H1 (cell line): Measurements from ENCODE around the gene CRTC1. TPM values are rescaled to one million over a fixed set of nuclear protein-coding genes. Genes with fewer than 3 reads are reported as not detected.

Source experiments
- CTCF ChIA-PET: fragments of 300-600 bp; sonication (Branson Sonifier 250); formaldehyde crosslinking; loops from one replicate; lab custom pipeline; 2021; ENCODE audit not compliant: partially characterized antibody; lab: Charles Lee
- POLR2A ChIA-PET: fragments of 300-600 bp; sonication (Branson Sonifier 250); formaldehyde crosslinking; loops from one replicate; lab custom pipeline; 2021; ENCODE audit warnings: inconsistent platforms; ENCODE audit not compliant: partially characterized antibody; lab: Charles Lee
- DNase-seq, 2 experiments: peaks; one replicate each; pipeline versions ENCODE4 v3.0.0 to v3.0.0-alpha.2; 2010 to 2022; ENCODE audit warnings: low spot score in 2 of 2, low read depth in 1 of 2, mixed read lengths in 1 of 2
- FAIRE-seq: peaks from 2 replicates; lab custom pipeline; 2011; peaks lifted over from hg19 to GRCh38; lab: Jason Lieb, UNC
- H2AFZ ChIP-seq: 2 replicates; pipeline ENCODE4 v1.8.1; 2012; ENCODE audit warnings: low read length, inconsistent platforms
- H2AK5ac ChIP-seq: 2 replicates; pipeline ENCODE4 v1.6.1; 2013; ENCODE audit warnings: low read depth, low read length
- H2BK120ac ChIP-seq: replicated peaks from 2 replicates; pipeline ENCODE3; 2013; ENCODE audit warnings: low read depth, low read length, inconsistent platforms
- H2BK12ac ChIP-seq: 2 replicates; pipeline ENCODE4 v1.6.1; 2013; ENCODE audit warnings: low read depth, low read length
- H2BK15ac ChIP-seq: 2 replicates; pipeline ENCODE4 v1.6.1; 2013; ENCODE audit warnings: low read length
- H2BK20ac ChIP-seq: 2 replicates; pipeline ENCODE4 v1.6.1; 2013; ENCODE audit warnings: low read length
- H2BK5ac ChIP-seq: 2 replicates; pipeline ENCODE4 v1.6.1; 2013; ENCODE audit warnings: low read depth, low read length
- H3K14ac ChIP-seq: 2 replicates; pipeline ENCODE4 v1.6.1; 2013; ENCODE audit warnings: inconsistent platforms; ENCODE audit not compliant: insufficient read length
- H3K18ac ChIP-seq: 2 replicates; pipeline ENCODE4 v1.6.1; 2013; ENCODE audit warnings: low read length; ENCODE audit errors: extremely low read depth
- H3K23ac ChIP-seq: 2 replicates; pipeline ENCODE4 v1.6.1; 2013; ENCODE audit warnings: inconsistent platforms; ENCODE audit not compliant: insufficient read length
- H3K23me2 ChIP-seq: 2 replicates; pipeline ENCODE4 v1.6.1; 2013; ENCODE audit warnings: low read depth, low read length
- H3K27ac ChIP-seq: 2 replicates; pipeline ENCODE4 v1.6.1; 2011; ENCODE audit warnings: low read depth, low read length, inconsistent platforms
- H3K27me3 ChIP-seq, 4 experiments: replicated peaks in 1 of 4; 1 replicate in 1 of 4; 2 replicates in 3 of 4; pipeline versions ENCODE4 v1.6.1 to v1.8.1; 2011 to 2013; ENCODE audit warnings: low read length in 3 of 4, mild to moderate bottlenecking in 3 of 4, inconsistent platforms in 2 of 4, mixed read lengths in 2 of 4, moderate library complexity in 1 of 4; ENCODE audit not compliant: control insufficient read depth in 3 of 4, insufficient read depth in 3 of 4; ENCODE audit errors: extremely low read depth in 1 of 4
- H3K36me3 ChIP-seq, 4 experiments: 2 replicates each; pipeline versions ENCODE4 v1.6.1 to v1.8.1; 2011 to 2013; ENCODE audit warnings: mild to moderate bottlenecking in 4 of 4, low read length in 3 of 4, moderate library complexity in 2 of 4, control low read depth in 1 of 4, inconsistent platforms in 1 of 4; ENCODE audit not compliant: insufficient read depth in 4 of 4, control insufficient read depth in 2 of 4
- H3K4ac ChIP-seq: replicated peaks from 2 replicates; pipeline ENCODE3; 2013; ENCODE audit warnings: low read length, low read depth, mixed read lengths, inconsistent platforms; ENCODE audit not compliant: insufficient read length
- H3K4me1 ChIP-seq, 4 experiments: replicated peaks in 1 of 4; 1 replicate in 1 of 4; 2 replicates in 3 of 4; pipeline versions ENCODE4 v1.6.1 to v1.8.1; 2011 to 2013; ENCODE audit warnings: low read length in 3 of 4, inconsistent platforms in 2 of 4, mixed read lengths in 1 of 4; ENCODE audit not compliant: insufficient read depth in 4 of 4, control insufficient read depth in 3 of 4
- H3K4me2 ChIP-seq, 2 experiments: 2 replicates each; pipeline versions ENCODE4 v1.6.1 to v1.8.1; 2011 to 2013; ENCODE audit warnings: low read depth in 2 of 2, low read length in 2 of 2, control low read depth in 1 of 2, inconsistent platforms in 1 of 2, mild to moderate bottlenecking in 1 of 2; ENCODE audit not compliant: insufficient read depth in 1 of 2
- H3K4me3 ChIP-seq, 4 experiments: fragments of 200-600, 300-600 bp in 1 of 4; sonication (generic), shearing (Covaris generic), sonication (Bioruptor Twin) in 1 of 4; 2 replicates each; pipeline versions ENCODE4 v1.5.1 to v1.8.1; 2011 to 2016; ENCODE audit warnings: low read length in 4 of 4, low read depth in 3 of 4, control low read depth in 2 of 4, inconsistent platforms in 2 of 4, mild to moderate bottlenecking in 2 of 4, mixed read lengths in 1 of 4, moderate library complexity in 1 of 4; ENCODE audit not compliant: insufficient read depth in 2 of 4; ENCODE audit errors: extremely low read depth in 1 of 4
- H3K56ac ChIP-seq: replicated peaks from 2 replicates; pipeline ENCODE3; 2013; ENCODE audit warnings: low read depth, mild to moderate bottlenecking, mixed read lengths, low read length, inconsistent platforms; ENCODE audit not compliant: insufficient read length
- H3K79me1 ChIP-seq: 2 replicates; pipeline ENCODE4 v1.6.1; 2013; ENCODE audit warnings: low read depth, low read length, control low read depth
- H3K79me2 ChIP-seq, 2 experiments: 2 replicates each; pipeline versions ENCODE4 v1.6.1 to v1.8.1; 2012 to 2013; ENCODE audit warnings: low read length in 2 of 2, mild to moderate bottlenecking in 2 of 2, inconsistent platforms in 1 of 2; ENCODE audit not compliant: insufficient read depth in 2 of 2, control insufficient read depth in 1 of 2
- H3K9ac ChIP-seq, 4 experiments: replicated peaks in 1 of 4; 1 replicate in 1 of 4; 2 replicates in 3 of 4; pipeline versions ENCODE4 v1.6.1 to v1.8.1; 2011 to 2013; ENCODE audit warnings: low read depth in 3 of 4, low read length in 3 of 4, control low read depth in 2 of 4, mild to moderate bottlenecking in 2 of 4, moderate library complexity in 2 of 4, inconsistent platforms in 1 of 4; ENCODE audit errors: extremely low read depth in 1 of 4
- H3K9me3 ChIP-seq, 2 experiments: 2 replicates each; pipeline versions ENCODE4 v1.6.1 to v1.8.1; 2012 to 2013; ENCODE audit warnings: mild to moderate bottlenecking in 2 of 2, moderate library complexity in 2 of 2, control low read depth in 1 of 2, inconsistent platforms in 1 of 2, low read depth in 1 of 2, low read length in 1 of 2, mixed read lengths in 1 of 2; ENCODE audit not compliant: insufficient read depth in 2 of 2
- H4K20me1 ChIP-seq, 2 experiments: replicated peaks in 1 of 2; 2 replicates each; pipeline versions ENCODE3 to v1.8.1; 2011 to 2013; ENCODE audit warnings: inconsistent platforms in 2 of 2, low read length in 2 of 2, mild to moderate bottlenecking in 1 of 2; ENCODE audit not compliant: insufficient read depth in 2 of 2, control insufficient read depth in 1 of 2
- H4K5ac ChIP-seq: 2 replicates; pipeline ENCODE4 v1.6.1; 2013; ENCODE audit warnings: low read length, low read depth, mixed read lengths, inconsistent platforms; ENCODE audit not compliant: insufficient read length
- H4K8ac ChIP-seq: 2 replicates; pipeline ENCODE4 v1.8.0; 2013; ENCODE audit warnings: mild to moderate bottlenecking, moderate library complexity, low read length, inconsistent platforms; ENCODE audit not compliant: insufficient read depth; ENCODE audit errors: extremely low read depth
- H4K91ac ChIP-seq: replicated peaks from 2 replicates; pipeline ENCODE3; 2013; ENCODE audit warnings: low read length, mixed read lengths, inconsistent platforms; ENCODE audit not compliant: insufficient read length
- BCL11A ChIP-seq, 2 experiments: IDR thresholded peaks; one replicate each; pipeline ENCODE4 v1.6.1; 2011; ENCODE audit warnings: low read depth in 2 of 2, low read length in 2 of 2, mild to moderate bottlenecking in 2 of 2
- CHD1 ChIP-seq: IDR thresholded peaks from 2 replicates; pipeline ENCODE4 v1.6.1; 2012; ENCODE audit warnings: low read depth, low read length, improper control_type of control experiment
- FOSL1 ChIP-seq: IDR thresholded peaks from 2 replicates; pipeline ENCODE4 v1.6.1; 2011; ENCODE audit warnings: mild to moderate bottlenecking, low read depth, low read length, moderate library complexity; ENCODE audit not compliant: insufficient read depth
- HDAC2 ChIP-seq, 2 experiments: fragments of 300-600 bp in 1 of 2; sonication (generic) in 1 of 2; IDR thresholded peaks; 2 replicates each; pipeline ENCODE4 v1.6.1; 2011 to 2012; ENCODE audit warnings: low read depth in 2 of 2, low read length in 2 of 2, mild to moderate bottlenecking in 2 of 2, moderate library complexity in 2 of 2, borderline replicate concordance in 1 of 2, inconsistent platforms in 1 of 2
- KDM5A ChIP-seq: fragments of 200-600 bp; IDR thresholded peaks from 2 replicates; pipeline ENCODE4 v1.7.1; 2012; ENCODE audit warnings: mild to moderate bottlenecking, low read length, inconsistent platforms, mixed read lengths
- POLR2A ChIP-seq, 2 experiments: IDR thresholded peaks; 1 replicate in 1 of 2; 2 replicates in 1 of 2; pipeline ENCODE4 v1.6.1; 2011; ENCODE audit warnings: low read depth in 2 of 2, low read length in 2 of 2, mild to moderate bottlenecking in 2 of 2; ENCODE audit errors: control extremely low read depth in 1 of 2
- POU5F1 ChIP-seq: IDR thresholded peaks from 2 replicates; pipeline ENCODE4 v1.6.1; 2011; ENCODE audit warnings: low read depth, mild to moderate bottlenecking, low read length, moderate library complexity
- RBBP5 ChIP-seq: IDR thresholded peaks from 2 replicates; pipeline ENCODE4 v1.7.1; 2012; ENCODE audit warnings: low read depth, mild to moderate bottlenecking, inconsistent platforms, low read length, moderate library complexity, borderline replicate concordance
- SP4 ChIP-seq: IDR thresholded peaks from 2 replicates; pipeline ENCODE4 v1.6.1; 2012; ENCODE audit warnings: low read length, inconsistent platforms
- SUZ12 ChIP-seq: fragments of 200-600 bp; sonication (generic); IDR thresholded peaks from 2 replicates; pipeline ENCODE4 v1.6.1; 2012; ENCODE audit warnings: mild to moderate bottlenecking, inconsistent platforms, low read length, moderate library complexity, mixed read lengths
- TAF1 ChIP-seq: IDR thresholded peaks from 2 replicates; pipeline ENCODE4 v1.6.1; 2011; ENCODE audit warnings: mild to moderate bottlenecking, low read depth, low read length
- TBP ChIP-seq: IDR thresholded peaks from 2 replicates; pipeline ENCODE4 v1.6.1; 2011; ENCODE audit warnings: low read depth, low read length, improper control_type of control experiment
- YY1 ChIP-seq: IDR thresholded peaks from 2 replicates; pipeline ENCODE4 v1.6.1; 2011; ENCODE audit warnings: low read depth, mild to moderate bottlenecking, low read length
- WGBS, 2 experiments: shearing (Covaris generic) in 1 of 2; methylation state at CpG; one replicate each; pipeline versions ENCODE4 v1.1.6 to v1.1.7; 2013 to 2015; ENCODE audit warnings: low lambda C conversion rate in 2 of 2, mixed read lengths in 2 of 2, inconsistent platforms in 1 of 2, low coverage in 1 of 2, missing lambda C conversion rate in 1 of 2; ENCODE audit not compliant: insufficient replicate concordance in 2 of 2, insufficient coverage in 1 of 2, insufficient read length in 1 of 2; ENCODE audit errors: extremely low coverage in 1 of 2, missing lambda C conversion rate in 1 of 2; 5-methylcytosine and 5-hydroxymethylcytosine counted together
- polyA plus RNA-seq, 7 experiments: library from polyadenylated mRNA; depleted of rRNA in 3 of 7; stranded (reverse) in 5 of 7; unstranded in 2 of 7; fragments of >200 nt in 5 of 7; fragments of 200-250 nt in 2 of 7; gene quantifications; 1 replicate in 5 of 7; 2 replicates in 1 of 7; 4 replicates in 1 of 7; pipeline versions ENCODE4 v1.2.1 to v1.2.3, GENCODE V29; 2011 to 2013; ENCODE audit warnings: missing spikeins in 2 of 7, mixed read lengths in 2 of 7
- total RNA-seq: library from RNA; stranded (reverse); fragmentation: NEBNext Ultra II Directional; extraction: Animal tissue kit (Norgen Biotek cat#: 25700); gene quantifications from 2 replicates; pipeline ENCODE4 v1.2.1, GENCODE V29; 2021

CRTC1 gene
- total and polyA plus RNA-seq, 2 of the 8 experiments (the other 6 are each of a cell fraction or from before 2014, with no cell fraction given) = 2.9 to 8.5 TPM

DNA sequence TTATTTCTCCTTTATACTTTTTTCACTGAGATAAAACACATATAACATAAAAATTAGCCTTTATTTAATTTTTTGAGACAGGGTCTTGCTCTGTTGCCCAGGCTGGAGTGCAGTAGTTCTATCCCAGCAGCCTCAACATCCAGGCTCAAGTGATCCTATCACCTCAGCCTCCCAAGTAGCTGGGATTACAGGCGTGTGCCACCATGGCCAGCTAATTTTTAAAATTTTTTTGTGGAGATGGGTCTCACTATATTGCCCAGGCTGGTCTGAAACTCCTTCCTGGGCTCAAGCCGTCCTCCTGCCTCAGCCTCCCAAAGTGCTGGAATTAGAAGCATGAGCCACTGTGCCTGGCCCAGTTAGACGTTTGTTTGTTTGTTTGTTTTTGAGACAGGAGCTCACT is 28.4 kb downstream of the CRTC1 start:
- Histone ChIP-seq H3K4me2 (no peak overlapping the region), H3K23me2 (0 out of 2 replicates have a peak, but pooled peaks cover 2% of the 10 kb centered on the region), H2BK20ac (no peak overlapping the region), H3K27ac (no peak overlapping the region), H3K14ac (no peak overlapping the region), H3K9ac (no peak overlapping the region), H3K79me1 (peaks cover 6% of the 10 kb centered on the region), H3K9me3 (no peaks in the 10 kb centered on the region), H4K8ac (no peak overlapping the region), H3K56ac (no peak overlapping the region), H4K91ac (no peak overlapping the region), H2BK5ac (no peak overlapping the region), H3K4me1 (peaks cover 0 to 2% (median 0%) of the 10 kb centered on the region in 4 experiments; a peak in 1 of 7 replicates), H2BK15ac (no peak overlapping the region), H3K27me3 (no peaks in the 10 kb centered on the region), H3K23ac (no peak overlapping the region), H2AK5ac (no peak overlapping the region), H2AFZ (no peak overlapping the region), H3K79me2 (peaks cover 0 to 7% of the 10 kb centered on the region in 2 experiments; a peak in 1 of 4 replicates), H3K4me3 (no peak overlapping the region), H2BK12ac (no peak overlapping the region), H2BK120ac (no peak overlapping the region), H3K36me3 (no peaks in the 10 kb centered on the region), H4K20me1 (peaks cover 11 to 34% of the 10 kb centered on the region in 2 experiments), H4K5ac (no peak overlapping the region), H3K18ac (no peak overlapping the region), H3K4ac (no peak overlapping the region)
- 91% methylated on average over 3 of the region's 3 CpGs; no CpG with 5 or more reads in 1 of the 2 experiments for WGBS, 2 experiments
- ChIA-PET POLR2A (interaction anchor here (1.9 kb wide), 1 partner anchor 18 kb away, joined by 4 read pairs; no protein-coding TSS in a partner anchor), CTCF (interaction anchor here (1.9 kb wide), 1 partner anchor 18 kb away, joined by 5 read pairs; no protein-coding TSS in a partner anchor)
- FAIRE-seq (no peak), DNase-seq (no peak)
- TF ChIP-seq KDM5A (no peak), YY1 (no peak), POU5F1 (no peak), POLR2A (IDR thresholded peaks at IDR 0.05; ENCODE audit: control extremely low read depth in 1 of 2, low read depth in 2 of 2, low read length in 2 of 2) (no peak), HDAC2 (IDR thresholded peaks at IDR 0.05; ENCODE audit: borderline replicate concordance in 1 of 2, low read depth in 2 of 2, low read length in 2 of 2) (no peak), BCL11A (IDR thresholded peaks at IDR 0.05; ENCODE audit: low read depth in 2 of 2, low read length in 2 of 2) (no peak), TBP (no peak), RBBP5 (no peak), FOSL1 (no peak), TAF1 (no peak), SUZ12 (no peak), CHD1 (no peak), SP4 (no peak)
